ENCODE results near the gene LAX1. TPM values are rescaled to one million over a fixed set of nuclear protein-coding genes. Genes with fewer than 3 reads are reported as not detected.
"Not testable (repeated sequence)": the region's sequence is repeated elsewhere in the genome, so short reads cannot be mapped to it uniquely, and the experiment has no call there.

LAX1 gene
- total and polyA plus RNA-seq, 7 experiments from 2014 or later = 12.9 to 38.6 (median 18.6) TPM

DNA sequence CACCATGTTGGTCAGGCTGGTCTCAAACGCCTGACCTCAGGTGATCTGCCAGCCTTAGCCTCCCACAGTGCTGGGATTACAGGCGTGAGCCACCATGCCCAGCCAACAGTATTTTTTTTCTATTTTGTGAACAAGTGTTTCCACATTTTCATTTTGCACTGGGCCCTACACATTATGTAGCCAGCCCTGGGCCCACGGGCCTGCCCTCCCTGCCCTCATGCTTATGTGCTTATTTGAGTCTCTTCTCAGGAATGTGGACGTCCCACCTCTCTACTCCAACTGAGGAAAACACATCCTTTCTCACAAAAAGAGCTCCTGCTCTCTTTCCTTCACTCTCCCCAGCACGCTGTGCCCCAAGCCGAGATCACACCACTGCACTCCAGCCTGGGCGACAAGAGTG lies 17.0 kb downstream of the LAX1 start:
- DNase-seq (no peak), ATAC-seq (no peak)
- Histone ChIP-seq H3K36me3 (ENCODE audit: control insufficient read depth in 2 of 3, insufficient read depth in 3 of 3, low read length in 3 of 3) (no peaks in the 10 kb centered on the region), H3K27me3 (ENCODE audit: control insufficient read depth in 2 of 2, insufficient read depth in 2 of 2, low read length in 2 of 2) (no peaks in the 10 kb centered on the region), H3K4me1 (ENCODE audit: control insufficient read depth in 2 of 2, insufficient read depth in 2 of 2, low read length in 2 of 2) (no peaks in the 10 kb centered on the region), H3K9me3 (ENCODE audit: control insufficient read depth in 2 of 3, low read length in 3 of 3) (no peaks in the 10 kb centered on the region), H3K4me3 (ENCODE audit: low read length) (no peak overlapping the region), H3K27ac (ENCODE audit: low read depth, low read length) (no peak overlapping the region)
- Mint-ChIP-seq H3K27ac (no peak overlapping the region), H3K36me3 (peaks cover 0 to 5% (median 4%) of the 10 kb centered on the region in 5 donors), H3K9me3 (no peaks in the 10 kb centered on the region), H3K4me3 (no peak overlapping the region), H3K27me3 (peaks cover 0 to 10% (median 0%) of the 10 kb centered on the region in 5 donors), H3K4me1 (peaks cover 0 to 3% (median 0%) of the 10 kb centered on the region in 7 donors)
- intact Hi-C loops (cut with micrococcal nuclease) = no loop called here
- ChIA-PET POLR2A (no interaction called here), CTCF (interaction anchor here (0.7 kb wide), 1 partner anchor 280 kb away, joined by 3 read pairs; no protein-coding TSS in a partner anchor)

DNA sequence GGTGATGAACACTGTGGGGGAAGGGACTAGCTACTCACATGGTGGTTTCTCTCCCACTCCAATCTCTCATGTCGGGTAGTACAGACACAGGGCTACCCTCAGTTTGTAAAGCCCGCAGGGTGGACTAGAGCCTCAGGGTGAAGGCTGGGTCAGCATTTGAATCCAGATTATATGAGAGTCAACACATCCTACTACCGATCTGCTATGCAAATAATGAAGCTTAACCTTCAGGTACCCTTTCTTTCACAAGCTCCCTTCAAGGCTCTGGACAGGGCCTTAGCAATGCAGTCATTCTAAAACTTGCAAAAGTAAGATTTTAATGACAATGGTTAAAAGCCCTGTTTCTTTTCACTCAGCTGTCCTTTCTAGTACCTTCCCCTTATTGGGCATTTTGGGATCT lies 25.0 kb downstream of the LAX1 start:
- no peak overlapping the region for H3K27ac Mint-ChIP-seq
- H3K4me1 Mint-ChIP-seq = peaks cover 0 to 4% (median 4%) of the 10 kb centered on the region in 7 donors
- peaks cover 0 to 5% (median 4%) of the 10 kb centered on the region in 5 donors for H3K36me3 Mint-ChIP-seq
- POLR2A ChIA-PET = interaction anchor here (2.3 kb wide), 1 partner anchor 25 kb away, joined by 9 read pairs; the partner anchor contains the start of gene LAX1
- Histone ChIP-seq H3K27ac (ENCODE audit: low read depth, low read length) (no peak overlapping the region), H3K4me1 (ENCODE audit: control insufficient read depth in 2 of 2, insufficient read depth in 2 of 2, low read length in 2 of 2) (peaks cover 0 to 4% of the 10 kb centered on the region in 2 donors), H3K27me3 (ENCODE audit: control insufficient read depth in 2 of 2, insufficient read depth in 2 of 2, low read length in 2 of 2) (no peaks in the 10 kb centered on the region), H3K4me3 (ENCODE audit: low read length) (no peak overlapping the region), H3K36me3 (ENCODE audit: control insufficient read depth in 2 of 3, insufficient read depth in 3 of 3, low read length in 3 of 3) (no peaks in the 10 kb centered on the region), H3K9me3 (ENCODE audit: control insufficient read depth in 2 of 3, low read length in 3 of 3) (no peaks in the 10 kb centered on the region)
- CTCF ChIA-PET = no interaction called here
- ATAC-seq (no peak), DNase-seq (no peak)
- H3K27me3 Mint-ChIP-seq = peaks cover 0 to 3% (median 0%) of the 10 kb centered on the region in 5 donors
- no peak overlapping the region for H3K4me3 Mint-ChIP-seq
- intact Hi-C loops (cut with micrococcal nuclease) = loop anchor here in 1 of 2 donors (10.0 kb wide), 1 partner anchor 465 kb away; no protein-coding TSS in a partner anchor
- H3K9me3 Mint-ChIP-seq = no peaks in the 10 kb centered on the region

DNA sequence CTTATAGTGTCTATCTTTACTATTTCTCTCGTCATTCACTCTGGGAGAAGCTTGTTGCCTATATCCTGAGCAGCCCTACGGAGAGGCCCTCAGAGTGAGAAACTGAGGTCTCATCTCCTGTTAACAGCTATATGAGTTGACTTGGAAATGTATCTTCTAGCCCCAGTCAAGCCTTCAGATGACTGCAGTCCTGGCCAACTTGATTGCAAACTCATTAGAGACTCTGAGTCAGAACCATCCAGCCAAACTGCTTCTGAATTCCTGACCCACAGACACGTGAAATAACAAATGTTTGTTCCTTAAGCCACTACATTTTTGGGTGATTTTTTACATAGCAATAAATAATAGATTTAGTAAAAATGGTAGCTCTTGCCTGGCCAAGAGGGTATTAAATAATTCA lies 26.5 kb downstream of the LAX1 start:
- Mint-ChIP-seq H3K4me1 (peaks cover 0 to 14% (median 9%) of the 10 kb centered on the region in 7 donors), H3K27ac (peak overlapping the region in 1 of 9 donors; percentile 65), H3K36me3 (peaks cover 0 to 6% (median 0%) of the 10 kb centered on the region in 5 donors), H3K9me3 (no peaks in the 10 kb centered on the region), H3K27me3 (no peaks in the 10 kb centered on the region), H3K4me3 (no peak overlapping the region)
- Histone ChIP-seq H3K4me1 (ENCODE audit: control insufficient read depth in 2 of 2, insufficient read depth in 2 of 2, low read length in 2 of 2) (peaks cover 2 to 6% of the 10 kb centered on the region in 2 donors), H3K36me3 (ENCODE audit: control insufficient read depth in 2 of 3, insufficient read depth in 3 of 3, low read length in 3 of 3) (peaks cover 0 to 3% (median 0%) of the 10 kb centered on the region in 3 experiments), H3K9me3 (ENCODE audit: control insufficient read depth in 2 of 3, low read length in 3 of 3) (no peaks in the 10 kb centered on the region), H3K27ac (ENCODE audit: low read depth, low read length) (no peak overlapping the region), H3K27me3 (ENCODE audit: control insufficient read depth in 2 of 2, insufficient read depth in 2 of 2, low read length in 2 of 2) (no peaks in the 10 kb centered on the region), H3K4me3 (ENCODE audit: low read length) (no peak overlapping the region)
- ChIA-PET POLR2A (interaction anchor here (0.6 to 2.3 kb wide), 2 partner anchors 26 to 627 kb away, joined by 3 to 9 read pairs; partner anchors contain the start of gene LAX1), CTCF (interaction anchor here (0.9 kb wide), 1 partner anchor 26 kb away, joined by 4 read pairs; no protein-coding TSS in a partner anchor)
- ATAC-seq = no peak
- no peak for DNase-seq
- intact Hi-C loops (cut with micrococcal nuclease) = loop anchor here in 1 of 2 donors (10.0 kb wide), 1 partner anchor 467 kb away; no protein-coding TSS in a partner anchor

DNA sequence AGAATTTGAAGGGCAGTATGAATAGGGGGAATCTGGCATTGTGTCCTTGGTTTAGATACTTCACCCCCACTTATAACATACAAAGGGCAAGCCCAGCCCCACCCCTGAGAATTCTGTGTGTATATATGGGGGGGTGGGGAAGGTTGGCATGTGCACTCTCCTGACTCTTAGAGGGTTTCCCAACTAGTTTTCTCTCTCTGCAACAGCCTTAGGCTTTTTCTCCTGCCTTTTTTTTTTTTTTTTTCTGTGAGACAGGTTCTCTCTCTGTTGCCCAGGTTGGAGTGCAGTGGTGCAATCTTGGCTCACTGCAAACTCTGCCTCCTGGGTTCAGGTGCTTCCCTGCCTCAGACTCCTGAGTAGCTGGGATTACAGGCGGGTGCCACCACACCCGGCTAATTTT lies 27.5 kb downstream of the LAX1 start:
- no peaks in the 10 kb centered on the region for H3K27me3 ChIP-seq (ENCODE audit: control insufficient read depth in 2 of 2, insufficient read depth in 2 of 2, low read length in 2 of 2)
- Mint-ChIP-seq H3K27me3 (no peaks in the 10 kb centered on the region), H3K9me3 (no peaks in the 10 kb centered on the region), H3K27ac (peak overlapping the region in 1 of 9 donors; percentile 69), H3K4me3 (no peak overlapping the region), H3K4me1 (peaks cover 8 to 24% (median 17%) of the 10 kb centered on the region in 7 donors), H3K36me3 (peaks cover 0 to 13% (median 7%) of the 10 kb centered on the region in 5 donors)
- H3K9me3 ChIP-seq (ENCODE audit: control insufficient read depth in 2 of 3, low read length in 3 of 3) = no peaks in the 10 kb centered on the region
- DNase-seq = no peak
- ChIA-PET POLR2A (no interaction called here), CTCF (interaction anchor here (0.7 to 0.9 kb wide), 2 partner anchors 27 to 103 kb away, joined by 4 to 5 read pairs; no protein-coding TSS in a partner anchor)
- ATAC-seq = no peak
- intact Hi-C loops (cut with micrococcal nuclease) = loop anchor here in 1 of 2 donors (10.0 kb wide), 1 partner anchor 468 kb away; no protein-coding TSS in a partner anchor
- H3K27ac ChIP-seq (ENCODE audit: low read depth, low read length) = no peak overlapping the region
- peaks cover 0 to 3% (median 0%) of the 10 kb centered on the region in 3 experiments for H3K36me3 ChIP-seq (ENCODE audit: control insufficient read depth in 2 of 3, insufficient read depth in 3 of 3, low read length in 3 of 3)
- peaks cover 10 to 14% of the 10 kb centered on the region in 2 donors for H3K4me1 ChIP-seq (ENCODE audit: control insufficient read depth in 2 of 2, insufficient read depth in 2 of 2, low read length in 2 of 2)
- H3K4me3 ChIP-seq (ENCODE audit: low read length) = no peak overlapping the region

DNA sequence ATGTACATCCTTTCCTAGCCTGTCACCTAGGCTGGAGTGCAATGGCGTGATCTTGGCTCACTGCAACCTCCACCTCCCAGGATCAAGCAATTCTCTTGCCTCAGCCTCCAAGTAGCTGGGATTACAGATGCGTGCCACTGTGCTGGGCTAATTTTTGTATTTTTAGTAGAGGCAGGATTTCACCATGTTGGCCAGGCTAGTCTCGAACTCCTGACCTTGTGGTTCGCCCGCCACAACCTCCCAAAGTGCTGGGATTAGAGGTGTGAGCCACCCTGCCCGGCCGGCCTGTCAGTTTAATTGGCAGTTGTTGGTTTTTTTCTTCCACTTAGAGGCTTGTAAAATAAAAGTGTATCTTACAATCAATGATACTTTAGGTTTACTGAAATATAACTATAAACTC lies 28.6 kb downstream of the LAX1 start:
- CTCF ChIA-PET = interaction anchor here (0.6 to 1.2 kb wide), 2 partner anchors 13 to 29 kb away, joined by 3 to 4 read pairs; partner anchors contain the start of gene LAX1
- not testable (repeated sequence) for H3K9me3 ChIP-seq (ENCODE audit: control insufficient read depth in 2 of 3, low read length in 3 of 3); H3K4me3 Mint-ChIP-seq; H3K9me3 Mint-ChIP-seq; DNase-seq; H3K27me3 ChIP-seq (ENCODE audit: control insufficient read depth in 2 of 2, insufficient read depth in 2 of 2, low read length in 2 of 2); H3K4me3 ChIP-seq (ENCODE audit: low read length); H3K27me3 Mint-ChIP-seq; H3K27ac Mint-ChIP-seq; H3K27ac ChIP-seq (ENCODE audit: low read depth, low read length); ATAC-seq
- POLR2A ChIA-PET = interaction anchor here (2.0 kb wide), 1 partner anchor 28 kb away, joined by 12 read pairs; the partner anchor contains the start of gene LAX1
- Mint-ChIP-seq H3K36me3 (peaks cover 0 to 24% (median 18%) of the 10 kb centered on the region in 5 donors), H3K4me1 (peaks cover 18 to 34% (median 27%) of the 10 kb centered on the region in 7 donors)
- Histone ChIP-seq H3K4me1 (ENCODE audit: control insufficient read depth in 2 of 2, insufficient read depth in 2 of 2, low read length in 2 of 2) (peaks cover 18 to 20% of the 10 kb centered on the region in 2 donors), H3K36me3 (ENCODE audit: control insufficient read depth in 2 of 3, insufficient read depth in 3 of 3, low read length in 3 of 3) (peaks cover 0 to 13% (median 0%) of the 10 kb centered on the region in 3 experiments)
- intact Hi-C loops (cut with micrococcal nuclease) = loop anchor here in 1 of 2 donors (10.0 kb wide), 1 partner anchor 469 kb away; no protein-coding TSS in a partner anchor

DNA sequence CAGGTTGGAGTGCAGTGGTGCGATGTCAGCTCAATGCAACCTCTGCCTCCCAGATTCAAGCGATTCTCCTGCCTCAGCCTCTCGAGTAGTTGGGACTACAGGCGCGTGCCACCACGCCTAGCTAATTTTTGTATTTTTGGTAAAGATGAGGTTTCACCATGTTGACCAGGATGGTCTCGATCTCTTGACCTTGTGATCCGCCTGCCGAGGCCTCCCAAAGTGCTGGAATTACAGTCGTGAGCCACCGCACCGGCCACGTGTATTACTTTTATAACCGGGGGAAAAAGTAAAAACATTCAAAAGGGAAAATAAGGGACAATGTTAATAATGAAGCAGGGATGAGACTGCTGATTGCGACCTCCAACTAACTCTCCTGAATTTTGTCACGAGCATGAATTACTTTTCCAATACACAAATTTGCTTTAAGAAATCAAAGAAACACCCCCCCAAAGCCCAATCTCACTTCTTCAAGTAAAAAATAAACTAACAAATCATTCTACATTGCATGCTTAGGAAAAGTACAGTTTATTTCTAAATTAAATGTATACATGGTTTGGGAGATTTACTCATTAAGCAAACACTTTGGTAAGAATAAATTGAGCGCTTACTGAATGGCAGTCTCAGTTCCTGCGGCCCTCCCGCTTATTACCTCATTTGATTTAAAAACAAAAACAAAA lies 29.9 kb downstream of the LAX1 start:
- Mint-ChIP-seq H3K27ac (peak overlapping the region; percentile 82 to 98 (median 96)), H3K9me3 (peaks cover 0 to 2% (median 0%) of the 10 kb centered on the region in 11 donors), H3K4me1 (peaks cover 18 to 48% (median 41%) of the 10 kb centered on the region in 7 donors), H3K4me3 (peak overlapping the region; percentile 94 to 97 (median 94)), H3K27me3 (no peaks in the 10 kb centered on the region), H3K36me3 (peaks cover 0 to 31% (median 24%) of the 10 kb centered on the region in 5 donors)
- ATAC-seq = no peak
- peak overlapping the region; percentile 80 for H3K27ac ChIP-seq (ENCODE audit: low read depth, low read length)
- intact Hi-C loops (cut with micrococcal nuclease) = loop anchor here (1.0 to 10.0 kb wide), 12 partner anchors 31 to 1417 kb away; partner anchors contain the start of genes ATP2B4 (in 2 of the 2), SNRPE (in 2 of the 2), DSTYK (in 1 of the 2) and MDM4 (in 1 of the 2)
- H3K36me3 ChIP-seq (ENCODE audit: control insufficient read depth in 2 of 3, insufficient read depth in 3 of 3, low read length in 3 of 3) = peaks cover 0 to 13% (median 0%) of the 10 kb centered on the region in 3 experiments
- DNase-seq = no peak
- POLR2A ChIA-PET = interaction anchor here (0.6 to 2.0 kb wide), 3 partner anchors 30 to 1479 kb away, joined by 3 to 12 read pairs (median 5); partner anchors contain the start of gene LAX1
- H3K27me3 ChIP-seq (ENCODE audit: control insufficient read depth in 2 of 2, insufficient read depth in 2 of 2, low read length in 2 of 2) = no peaks in the 10 kb centered on the region
- no peaks in the 10 kb centered on the region for H3K9me3 ChIP-seq (ENCODE audit: control insufficient read depth in 2 of 3, low read length in 3 of 3)
- peak overlapping the region; percentile 43 for H3K4me3 ChIP-seq (ENCODE audit: low read length)
- peaks cover 28 to 30% of the 10 kb centered on the region in 2 donors for H3K4me1 ChIP-seq (ENCODE audit: control insufficient read depth in 2 of 2, insufficient read depth in 2 of 2, low read length in 2 of 2)
- CTCF ChIA-PET = interaction anchor here (1.2 kb wide), 1 partner anchor 30 kb away, joined by 4 read pairs; the partner anchor contains the start of gene LAX1

Measured in naive thymus-derived CD4-positive, alpha-beta T cell (primary cell).